Right cardiac atrium (tissue), 5 donors: ENCODE data around the gene EEFSEC. TPM values are rescaled to one million over a fixed set of nuclear protein-coding genes. Genes with fewer than 3 reads are reported as not detected.

Source experiments
- ATAC-seq, 2 donors: fragments of 200-7000 bp; cut with Tn5 transposase; one replicate each; pipeline versions ENCODE4 v1.8.0 to v1.9.1; 2020; ENCODE audit warnings: moderate library complexity in 2 of 2, mild to moderate bottlenecking in 1 of 2
- DNase-seq, 3 donors: peaks; one replicate each; pipeline ENCODE4 v3.0.0-alpha.2; 2020
- H3K27ac ChIP-seq: one replicate; pipeline ENCODE4 v1.5.1; 2013; ENCODE audit warnings: mild to moderate bottlenecking, low read length, control low read depth, moderate library complexity
- H3K27me3 ChIP-seq: one replicate; pipeline ENCODE4 v1.6.1; 2013; ENCODE audit not compliant: control insufficient read depth, insufficient read depth
- H3K4me1 ChIP-seq: one replicate; pipeline ENCODE4 v1.6.1; 2013; ENCODE audit warnings: low read length; ENCODE audit not compliant: control insufficient read depth, insufficient read depth
- H3K4me3 ChIP-seq: one replicate; pipeline ENCODE4 v1.5.1; 2013; ENCODE audit warnings: low read length, control low read depth
- H3K9me3 ChIP-seq: one replicate; pipeline ENCODE4 v1.6.1; 2013; ENCODE audit warnings: low read length; ENCODE audit not compliant: control insufficient read depth
- WGBS: extraction: QIAGEN DNeasy Blood & Tissue Kit; methylation state at CpG from one replicate; pipeline ENCODE4 v1.1.7; 2013; 5-methylcytosine and 5-hydroxymethylcytosine counted together
- intact Hi-C, 4 donors: fragments of 100-400 bp; cut with DNase I; formaldehyde crosslinking; loops; one replicate each; pipeline versions ENCODE4 v1.11.0 to v1.14.0; 2022 to 2023
- polyA plus RNA-seq: library from polyadenylated mRNA; stranded (reverse); fragments of 200-250 nt; gene quantifications from one replicate; pipeline ENCODE4 v1.2.3, GENCODE V29; 2013
- total RNA-seq, 4 donors: library from RNA; stranded (reverse); fragmentation: NEBNext Ultra II Directional; extraction: Animal tissue kit (Norgen Biotek cat#: 25700); gene quantifications; one replicate each; pipeline ENCODE4 v1.2.1, GENCODE V29; 2021
- donor health status: healthy with polysubstance abuse.
- donor health status: DM: no; HTN: yes; CAD: no.
- donor health status: DM: no; HTN: no; CAD: no.
- donor health status: DM: no; HTN: yes; CAD: no; lungs with severe emphysema.
- donor health status: DM: yes; HTN: yes; CAD: no.

EEFSEC gene
- total and polyA plus RNA-seq, 5 donors = 14.7 to 17.6 (median 15.6) TPM

DNA sequence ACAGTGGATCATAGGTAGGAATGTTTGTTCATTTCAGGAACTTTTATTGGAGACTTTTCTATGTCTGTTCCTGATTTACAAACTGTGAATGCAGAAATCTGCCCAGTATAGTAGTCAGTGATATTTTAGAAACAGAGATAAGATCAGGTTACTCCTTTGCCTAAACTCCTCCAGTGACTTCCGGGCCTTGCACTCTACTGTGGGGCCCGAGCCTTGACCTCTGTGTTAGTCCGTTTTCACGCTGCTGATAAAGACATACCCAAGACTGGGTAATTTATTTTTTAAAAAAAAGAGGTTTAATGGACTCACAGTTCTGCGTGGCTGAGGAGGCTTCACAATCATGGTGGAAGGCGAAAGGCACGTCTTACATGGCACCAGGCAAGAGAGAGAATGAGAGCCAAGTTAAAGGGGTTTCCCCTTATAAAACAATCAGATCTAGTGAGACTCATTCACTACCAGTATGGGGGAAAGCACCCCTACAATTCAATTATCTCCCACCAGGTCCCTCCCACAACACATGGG lies 186.3 kb downstream of the EEFSEC start:
- no peaks in the 10 kb centered on the region for H3K27me3 ChIP-seq
- ATAC-seq (no peak), DNase-seq (no peak)
- no peaks in the 10 kb centered on the region for H3K9me3 ChIP-seq
- intact Hi-C loops = no loop called here
- H3K4me1 ChIP-seq = peaks cover 2% of the 10 kb centered on the region
- H3K27ac ChIP-seq = no peak overlapping the region
- WGBS = 68% methylated on average over 7 of the region's 7 CpGs
- no peak overlapping the region for H3K4me3 ChIP-seq

DNA sequence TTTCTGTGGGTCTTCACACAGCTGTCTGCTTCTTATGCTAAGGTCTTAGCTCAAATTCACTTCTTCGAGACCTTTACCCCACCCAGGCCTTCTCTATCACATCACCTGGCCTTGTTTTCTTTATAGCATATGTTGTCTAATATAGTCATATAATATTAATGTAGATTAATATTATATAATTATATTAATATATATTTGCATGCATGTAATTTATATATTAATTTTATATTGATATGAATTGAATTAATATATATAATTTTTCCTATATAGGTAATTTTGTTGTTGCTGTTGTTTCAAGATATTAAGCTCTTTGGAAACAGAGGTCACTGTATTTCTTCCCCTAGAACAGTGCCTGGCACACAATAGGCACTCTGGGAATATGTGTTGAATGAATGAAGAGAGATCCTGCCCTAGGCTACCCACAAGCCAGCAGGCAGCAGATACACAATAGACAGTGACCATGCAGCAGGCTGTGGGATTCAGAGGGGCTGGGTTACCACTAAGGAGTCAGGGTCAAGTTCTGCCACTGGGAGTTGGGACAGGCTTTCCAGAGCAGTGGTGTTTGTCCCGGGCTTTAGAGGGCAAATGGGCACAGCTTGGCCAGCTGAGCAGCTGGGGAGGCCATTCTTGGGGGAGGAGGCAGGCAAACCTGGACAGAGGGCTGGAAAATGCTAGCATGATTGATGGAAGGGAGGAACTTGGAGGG lies 187.1 kb downstream of the EEFSEC start:
- H3K9me3 ChIP-seq = no peaks in the 10 kb centered on the region
- no peak overlapping the region for H3K27ac ChIP-seq
- ATAC-seq (no peak), DNase-seq (no peak)
- no peaks in the 10 kb centered on the region for H3K27me3 ChIP-seq
- intact Hi-C loops = no loop called here
- H3K4me1 ChIP-seq = peaks cover 2% of the 10 kb centered on the region
- WGBS = 70% methylated on average over 2 of the region's 2 CpGs
- H3K4me3 ChIP-seq = no peak overlapping the region

DNA sequence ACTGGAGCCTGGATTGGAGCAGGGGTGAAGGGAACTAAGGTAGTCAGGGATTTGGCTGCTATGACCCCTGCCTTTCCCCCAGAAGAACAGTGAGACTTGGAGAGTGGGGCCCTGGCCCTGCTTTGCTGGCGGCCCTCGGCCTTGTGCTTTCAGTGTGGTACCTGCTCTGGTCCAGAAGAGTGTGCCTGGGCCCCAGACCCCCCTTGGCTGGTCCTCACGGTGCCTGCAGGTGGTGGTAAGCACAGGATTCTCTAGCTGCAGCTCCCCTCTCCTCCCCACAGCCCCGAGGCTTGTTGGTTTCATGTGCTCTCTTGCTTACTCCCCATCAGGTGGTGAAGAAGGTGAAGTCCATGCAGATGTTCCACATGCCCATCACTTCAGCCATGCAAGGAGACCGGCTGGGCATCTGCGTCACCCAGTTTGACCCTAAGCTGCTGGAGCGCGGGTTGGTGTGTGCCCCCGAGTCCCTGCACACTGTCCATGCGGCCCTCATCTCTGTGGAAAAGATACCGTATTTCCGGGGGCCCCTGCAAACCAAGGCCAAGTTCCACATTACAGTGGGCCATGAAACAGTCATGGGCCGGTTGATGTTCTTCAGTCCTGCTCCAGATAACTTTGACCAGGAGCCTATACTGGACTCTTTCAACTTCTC lies 187.7 kb downstream of the EEFSEC start:
- H3K4me1 ChIP-seq = peaks cover 2% of the 10 kb centered on the region
- H3K27me3 ChIP-seq = no peaks in the 10 kb centered on the region
- no peak overlapping the region for H3K4me3 ChIP-seq
- no peaks in the 10 kb centered on the region for H3K9me3 ChIP-seq
- no peak for ATAC-seq
- no peak overlapping the region for H3K27ac ChIP-seq
- intact Hi-C loops = no loop called here
- WGBS = 96% methylated on average over 13 of the region's 13 CpGs
- no peak for DNase-seq

DNA sequence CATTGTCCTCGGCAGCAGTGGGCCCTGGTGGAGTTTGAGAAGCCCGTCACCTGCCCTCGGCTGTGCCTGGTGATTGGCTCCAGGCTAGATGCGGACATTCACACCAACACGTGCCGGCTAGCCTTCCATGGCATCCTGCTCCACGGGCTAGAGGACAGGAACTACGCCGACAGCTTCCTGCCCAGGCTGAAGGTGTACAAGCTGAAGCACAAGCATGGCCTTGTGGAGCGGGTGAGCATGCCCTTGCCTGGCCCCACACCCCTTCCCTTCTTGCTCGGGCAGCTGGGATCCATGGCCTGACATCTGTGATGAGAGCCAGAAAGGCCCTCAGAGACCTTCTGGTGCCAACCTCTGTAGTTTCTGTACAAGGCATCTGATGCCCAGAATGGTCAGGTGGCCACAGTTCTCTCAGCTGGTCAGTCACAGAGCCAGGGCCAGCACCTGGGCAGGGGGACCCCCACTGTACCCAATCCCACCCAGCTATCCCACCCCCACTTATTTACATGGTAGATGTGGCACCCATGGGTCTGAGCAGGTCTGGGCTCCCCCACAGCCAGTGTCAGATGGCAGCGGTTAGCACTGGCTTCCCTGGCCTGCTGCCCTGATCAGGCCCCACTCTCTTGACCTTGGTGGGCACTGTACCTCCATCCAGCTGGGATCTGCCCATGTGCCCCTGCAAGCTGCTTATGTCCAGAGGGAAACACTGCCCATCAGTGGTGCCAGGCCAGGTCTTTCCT lies 188.5 kb downstream of the EEFSEC start:
- ATAC-seq = no peak

DNA sequence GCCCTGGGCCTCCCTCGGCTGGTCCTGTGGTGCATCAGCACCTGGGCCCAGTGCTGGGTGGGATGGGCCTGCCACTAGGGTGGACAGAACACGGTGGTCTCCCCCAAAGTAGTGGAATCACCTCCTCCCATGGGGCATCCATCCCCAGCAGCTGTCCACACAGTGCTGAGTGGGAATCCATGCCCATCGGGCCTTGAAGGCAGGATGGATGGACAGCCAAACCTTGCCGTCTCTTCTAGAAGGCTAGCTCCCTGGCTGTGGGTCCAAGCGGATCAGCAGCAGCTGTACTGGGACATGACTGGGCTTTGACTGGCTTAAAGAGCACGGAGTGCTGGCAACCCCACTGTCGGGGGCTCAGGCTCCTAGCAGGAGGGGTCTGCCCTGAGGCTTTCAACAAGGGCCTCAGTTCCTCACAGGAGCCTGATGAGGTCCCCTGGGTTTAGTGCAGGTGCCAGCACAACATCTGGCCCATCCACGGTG lies 189.5 kb downstream of the EEFSEC start:
- H3K4me3 ChIP-seq = no peak overlapping the region
- 95% methylated on average over 8 of the region's 8 CpGs for WGBS
- no peak for DNase-seq
- H3K27me3 ChIP-seq = no peaks in the 10 kb centered on the region
- peak in 1 of 2 donors; percentile 10 for ATAC-seq
- intact Hi-C loops = no loop called here
- no peaks in the 10 kb centered on the region for H3K9me3 ChIP-seq
- H3K27ac ChIP-seq = no peak overlapping the region
- H3K4me1 ChIP-seq = peaks cover 2% of the 10 kb centered on the region

More for the DNA sequence above, 188.5 kb downstream of the EEFSEC start:
- no peaks in the 10 kb centered on the region for H3K27me3 ChIP-seq
- intact Hi-C loops = no loop called here
- H3K4me1 ChIP-seq = peaks cover 2% of the 10 kb centered on the region
- H3K4me3 ChIP-seq = no peak overlapping the region
- H3K9me3 ChIP-seq = no peaks in the 10 kb centered on the region
- 96% methylated on average over 12 of the region's 12 CpGs for WGBS
- no peak overlapping the region for H3K27ac ChIP-seq
- no peak for DNase-seq

DNA sequence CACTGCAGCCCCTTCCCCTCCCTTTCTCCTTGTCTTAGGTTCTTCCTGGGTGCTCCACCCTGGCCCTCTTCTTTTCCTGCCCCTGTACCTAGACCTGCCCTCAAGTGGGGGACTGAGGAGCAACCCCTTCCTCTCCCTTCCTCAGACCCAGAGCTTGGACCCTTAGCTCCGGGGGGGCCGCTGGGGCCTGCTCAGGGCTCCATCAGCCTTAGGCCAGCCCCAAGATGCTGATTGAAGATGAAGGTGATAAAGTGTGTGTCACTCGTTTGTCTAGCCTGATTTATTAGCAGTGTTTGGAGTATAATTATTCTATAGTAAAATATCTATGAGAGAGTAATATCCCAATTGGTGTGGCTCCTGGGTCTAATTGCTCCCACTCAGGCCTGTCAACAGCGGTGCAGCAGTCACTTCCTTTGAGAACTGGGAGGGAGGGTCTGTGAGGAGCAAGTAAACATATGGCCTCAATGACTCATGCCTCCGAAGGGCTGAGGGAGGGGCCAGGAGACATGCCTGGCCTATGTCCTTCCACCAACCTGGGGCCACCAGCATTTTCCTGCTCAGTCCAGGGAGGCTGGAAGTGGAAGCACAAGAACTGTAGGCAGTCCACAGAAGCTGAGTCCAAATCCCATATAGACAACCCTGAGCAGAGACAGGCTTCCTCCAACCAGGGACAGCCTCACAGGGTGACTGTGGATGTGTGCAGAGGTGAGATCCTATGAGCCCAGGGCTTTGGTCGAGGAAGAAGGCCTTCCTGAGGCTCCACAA lies 190.2 kb downstream of the EEFSEC start:
- DNase-seq (no peak), ATAC-seq (peak; percentile 22 to 50)
- Histone ChIP-seq H3K4me1 (peaks cover 2% of the 10 kb centered on the region), H3K9me3 (no peaks in the 10 kb centered on the region), H3K4me3 (no peak overlapping the region), H3K27me3 (no peaks in the 10 kb centered on the region), H3K27ac (no peak overlapping the region)
- 63% methylated on average over 6 of the region's 6 CpGs for WGBS
- intact Hi-C loops = no loop called here

DNA sequence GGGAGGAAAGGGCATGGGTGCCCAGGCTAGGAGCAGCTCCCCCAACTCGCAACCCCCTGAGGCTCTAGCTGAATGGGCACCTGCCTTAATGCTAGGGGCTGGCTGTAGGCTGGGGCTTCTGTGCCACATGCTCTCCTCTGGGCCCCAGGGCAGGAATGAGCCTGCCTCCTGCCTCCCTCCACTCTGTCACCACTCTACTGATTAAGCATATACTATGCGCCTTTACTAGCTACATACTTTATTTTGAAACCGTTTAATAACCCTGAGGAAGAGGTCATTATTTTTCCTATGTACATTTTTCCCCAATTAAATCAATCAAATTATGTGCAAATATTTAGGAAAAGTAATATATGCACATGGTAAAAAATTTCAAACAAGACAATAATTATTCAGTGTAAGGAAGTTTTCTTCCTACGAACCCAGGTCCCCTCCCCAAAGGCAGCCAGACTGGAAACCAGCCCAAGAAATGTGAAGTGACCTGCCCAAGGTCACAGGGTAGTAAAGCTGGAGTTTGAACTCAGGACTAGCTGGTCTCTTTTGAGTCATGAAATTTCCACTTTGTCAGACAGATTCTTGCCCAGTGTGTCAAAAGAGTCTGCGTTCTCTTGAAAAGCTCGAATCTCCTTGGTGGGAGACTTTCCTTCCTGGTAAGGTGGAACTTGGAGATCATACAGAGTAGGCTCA lies 190.9 kb downstream of the EEFSEC start:
- Histone ChIP-seq H3K27ac (no peak overlapping the region), H3K4me3 (no peak overlapping the region), H3K4me1 (peaks cover 4% of the 10 kb centered on the region), H3K9me3 (no peaks in the 10 kb centered on the region), H3K27me3 (no peaks in the 10 kb centered on the region)
- DNase-seq (no peak), ATAC-seq (no peak)
- intact Hi-C loops = no loop called here
- 92% methylated on average over 6 of the region's 6 CpGs for WGBS

DNA sequence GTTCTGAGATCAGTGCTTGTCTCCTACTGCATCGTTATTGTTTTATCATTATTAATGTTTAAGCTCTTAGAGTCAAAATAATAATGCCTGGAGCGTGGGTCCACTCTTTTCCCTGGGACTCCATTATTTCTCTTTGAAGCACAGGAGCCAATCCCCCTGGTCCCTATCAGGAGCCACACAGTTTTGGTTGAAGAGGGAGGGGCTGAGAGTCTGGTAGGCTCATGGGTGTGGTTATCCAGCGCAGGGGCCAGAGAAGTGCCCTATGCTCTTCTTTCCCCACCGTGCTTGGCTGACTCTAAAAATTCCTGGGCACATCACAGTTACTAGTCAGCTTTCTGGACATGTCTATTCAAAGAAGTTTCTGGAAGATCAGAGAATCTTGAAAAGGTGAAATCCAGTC lies 191.9 kb downstream of the EEFSEC start:
- H3K27ac ChIP-seq = no peak overlapping the region
- H3K4me3 ChIP-seq = no peak overlapping the region
- H3K27me3 ChIP-seq = no peaks in the 10 kb centered on the region
- WGBS = 94% methylated on average over 4 of the region's 4 CpGs
- no peaks in the 10 kb centered on the region for H3K9me3 ChIP-seq
- intact Hi-C loops = no loop called here
- H3K4me1 ChIP-seq = peaks cover 4% of the 10 kb centered on the region
- DNase-seq (no peak), ATAC-seq (no peak)

DNA sequence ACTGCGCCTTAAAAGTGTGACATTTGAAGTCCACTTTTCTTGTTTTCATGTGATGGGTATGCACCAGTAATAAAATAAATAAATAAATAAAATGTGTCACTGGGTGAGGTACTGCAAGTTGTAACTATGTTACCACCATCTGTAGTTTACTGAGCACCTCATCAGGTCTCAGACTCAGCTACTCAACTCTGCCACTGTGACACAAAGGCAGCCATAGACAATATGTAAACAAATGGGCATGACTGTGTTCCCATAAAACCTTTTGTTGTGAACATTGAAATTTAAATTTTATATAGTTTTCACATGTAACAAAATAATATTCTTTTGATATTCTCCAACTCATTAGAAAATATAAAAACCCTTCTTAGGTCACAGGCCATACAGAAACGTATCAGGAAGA lies 193.3 kb downstream of the EEFSEC start:
- no peak for DNase-seq
- H3K4me3 ChIP-seq = no peak overlapping the region
- no peak for ATAC-seq
- H3K4me1 ChIP-seq = peaks cover 4% of the 10 kb centered on the region
- H3K27ac ChIP-seq = no peak overlapping the region
- H3K9me3 ChIP-seq = no peaks in the 10 kb centered on the region
- intact Hi-C loops = no loop called here
- no peaks in the 10 kb centered on the region for H3K27me3 ChIP-seq
- 98% methylated on average over 2 of the region's 2 CpGs for WGBS

DNA sequence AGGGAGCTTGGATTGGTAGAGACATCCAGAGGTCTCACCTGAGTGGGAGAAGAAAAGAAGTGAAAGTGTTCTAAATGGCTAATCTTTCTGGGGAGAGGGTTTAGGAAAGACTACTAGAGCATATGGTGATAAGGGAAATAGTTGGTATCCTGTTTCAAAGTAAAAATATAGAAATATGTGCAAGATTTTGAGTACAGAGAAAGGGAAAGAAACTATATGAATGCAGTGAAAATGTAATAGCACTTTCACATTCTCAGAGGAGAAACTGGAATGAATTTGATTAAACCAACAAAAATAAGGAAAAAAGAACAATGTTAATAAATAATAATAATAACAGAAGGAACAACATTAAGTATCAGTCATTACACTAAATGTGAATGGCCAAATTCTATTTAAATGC lies 194.0 kb downstream of the EEFSEC start:
- no peak for DNase-seq
- intact Hi-C loops = no loop called here
- no peaks in the 10 kb centered on the region for H3K9me3 ChIP-seq
- H3K27me3 ChIP-seq = no peaks in the 10 kb centered on the region
- H3K27ac ChIP-seq = no peak overlapping the region
- no peak overlapping the region for H3K4me3 ChIP-seq
- H3K4me1 ChIP-seq = peaks cover 4% of the 10 kb centered on the region
- no peak for ATAC-seq
